Omental fat pad (tissue), 4 donors: Measurements from ENCODE around the gene PLAAT3. TPM values are rescaled to one million over a fixed set of nuclear protein-coding genes. Genes with fewer than 3 reads are reported as not detected.
A peak's percentile ranks its signal among the peaks of the same experiment; 100 is the strongest.
"Not testable (repeated sequence)": the region's sequence is repeated elsewhere in the genome, so short reads cannot be mapped to it uniquely, and the experiment has no call there.

Experiments used
- ATAC-seq: fragments of 150-250 bp; one replicate; pipeline ENCODE4 v1.9.1; 2016; ENCODE audit warnings: mild to moderate bottlenecking, moderate library complexity; ENCODE audit not compliant: low FRiP score
- DNase-seq: peaks from one replicate; pipeline ENCODE4 v3.0.0-alpha.2; 2019; ENCODE audit warnings: low spot score
- CTCF ChIP-seq, 3 donors: fragments of 450-650 bp; IDR thresholded peaks; one replicate each; pipeline ENCODE4 v1.5.1; 2016 to 2017; ENCODE audit warnings: antibody characterized with exemption in 3 of 3, mild to moderate bottlenecking in 3 of 3, moderate library complexity in 2 of 3
- total RNA-seq, 4 donors: library from RNA; depleted of rRNA; stranded (reverse); fragments of >200 nt; gene quantifications; one replicate each; pipeline ENCODE4 v1.1.0, GENCODE V29; 2016

The PLAAT3 gene
- total RNA-seq, 4 donors from 2014 or later = 125 to 616 (median 260) TPM

DNA sequence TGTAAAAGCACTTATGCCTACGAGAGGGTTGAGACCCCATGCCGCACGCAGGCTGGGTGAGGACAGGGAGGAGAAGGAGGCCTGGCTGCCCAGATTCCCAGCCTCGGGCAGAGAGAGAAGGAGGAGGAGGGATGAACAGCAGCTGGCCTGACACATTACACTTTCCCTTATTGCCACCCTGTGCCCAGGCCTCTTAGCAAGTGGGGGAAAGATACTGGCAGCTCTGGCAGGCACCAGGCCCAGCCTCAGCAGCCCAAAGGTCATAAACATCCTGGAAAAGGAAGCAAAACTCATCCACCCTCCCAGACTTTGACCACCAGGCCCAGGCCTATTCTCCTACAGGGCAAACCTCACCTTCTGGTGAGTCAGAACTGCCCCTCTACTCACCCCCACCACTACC is 4.7 kb downstream of the PLAAT3 start:
- no peak for DNase-seq
- ATAC-seq = no peak
- TF ChIP-seq CTCF (IDR thresholded peaks at IDR 0.05) = no peak

DNA sequence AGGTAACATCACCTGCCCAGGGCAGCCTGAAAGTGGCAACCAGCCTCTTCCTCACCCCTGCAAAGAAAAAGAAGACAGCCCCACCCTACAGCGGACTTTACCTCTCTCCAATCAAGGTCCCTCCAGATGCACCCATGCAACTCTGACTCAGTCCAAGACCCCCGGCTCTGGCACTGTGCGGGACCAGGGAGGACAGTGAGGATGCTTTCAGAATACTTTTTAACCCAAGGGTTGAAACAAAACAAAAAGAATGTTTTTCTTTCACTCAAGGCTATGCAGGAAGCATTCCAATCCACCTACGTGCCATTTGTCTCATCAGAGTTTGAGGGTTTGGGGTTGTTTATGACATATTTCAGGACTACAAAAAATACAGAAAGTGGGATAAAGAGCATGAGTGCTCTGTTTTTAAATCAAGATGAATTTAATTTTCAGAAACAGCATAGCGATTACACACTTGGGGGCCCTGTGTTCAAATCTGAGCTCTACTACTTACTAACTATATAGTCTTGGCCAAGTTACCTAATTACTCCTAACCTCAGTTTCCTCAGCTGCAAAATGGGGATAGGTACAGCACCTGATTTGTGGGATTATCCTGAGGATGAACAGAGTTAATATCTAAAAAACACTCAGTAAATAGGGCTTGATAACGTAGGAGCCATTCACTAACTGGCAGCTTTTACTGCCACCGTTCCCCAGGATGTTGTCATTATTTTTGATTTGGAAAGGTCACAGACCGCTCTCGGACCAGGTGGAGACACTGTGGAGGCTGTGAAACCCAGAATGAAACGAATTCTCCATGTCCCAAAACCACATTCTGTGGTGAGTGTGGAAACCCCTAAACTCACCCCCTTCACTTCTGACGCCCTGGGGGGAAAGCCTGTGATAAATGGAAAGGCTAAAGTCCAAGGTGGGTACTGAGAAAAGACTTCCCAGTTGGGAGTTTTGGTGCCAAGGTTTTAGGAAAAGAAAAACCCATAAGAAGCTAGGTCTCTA is 5.6 kb downstream of the PLAAT3 start:
- no peak for TF ChIP-seq CTCF (IDR thresholded peaks at IDR 0.05)
- no peak for ATAC-seq
- DNase-seq = no peak

- ATAC-seq (no peak), DNase-seq (no peak)
- TF ChIP-seq CTCF (IDR thresholded peaks at IDR 0.05) = no peak
Measured at GRCh38 chr11:63603180-63603518, 11.1 kb downstream of the PLAAT3 start.

- DNase-seq, ATAC-seq: not testable (repeated sequence)
Measured at GRCh38 chr11:63602290-63603179, 11.7 kb downstream of the PLAAT3 start.

DNA sequence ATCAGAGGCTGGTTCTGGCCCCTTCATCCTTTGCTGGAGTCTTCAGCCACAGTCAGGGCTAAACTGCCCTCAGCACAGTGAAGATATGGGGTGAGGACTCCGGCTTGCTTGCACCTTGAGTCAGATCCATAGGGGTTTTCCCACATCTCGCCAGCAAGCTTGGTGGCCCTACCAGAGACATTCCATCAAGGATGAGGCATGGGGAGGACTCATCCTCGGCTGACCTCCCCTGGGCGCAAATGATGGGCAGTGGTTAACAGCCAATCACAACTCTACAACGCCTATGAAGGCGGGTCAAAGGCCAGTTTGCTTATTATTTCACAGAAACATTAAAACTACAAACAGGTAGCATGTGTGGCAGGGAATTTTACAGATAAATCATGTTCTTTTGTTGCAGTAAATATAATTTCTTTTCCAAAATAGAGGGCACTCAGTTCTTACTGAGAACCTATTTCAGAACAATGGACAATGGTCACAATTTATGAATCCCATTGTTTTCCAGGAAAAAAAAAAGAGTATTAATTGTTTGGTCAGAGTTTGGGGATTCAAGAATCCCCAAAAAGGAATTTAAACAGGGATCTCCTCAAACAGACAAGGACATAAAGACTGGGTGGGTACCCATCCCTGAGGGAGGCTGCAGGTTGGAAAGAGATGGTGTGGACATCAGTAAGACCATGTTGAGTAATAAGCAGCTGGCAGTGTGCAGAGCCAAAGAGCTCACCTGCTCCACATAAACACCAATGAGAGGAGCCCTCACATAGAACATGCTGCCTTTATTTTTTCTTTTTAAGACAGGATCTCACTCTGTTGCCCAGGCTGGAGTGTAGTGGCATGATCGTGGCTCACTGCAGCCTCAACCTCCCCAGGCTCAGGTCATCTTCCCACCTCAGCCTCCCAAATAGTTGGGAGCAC is 14.8 kb downstream of the PLAAT3 start:
- TF ChIP-seq CTCF (IDR thresholded peaks at IDR 0.05) = no peak
- peak; percentile 57 for ATAC-seq
- DNase-seq = no peak

GRCh38 chr11:63598556-63598955 is 15.7 kb downstream of the PLAAT3 start:
- no peak for TF ChIP-seq CTCF (IDR thresholded peaks at IDR 0.05)
- ATAC-seq = no peak
- no peak for DNase-seq
